Measurements from ENCODE around the gene NRXN3. TPM values are rescaled to one million over a fixed set of nuclear protein-coding genes. Genes with fewer than 3 reads are reported as not detected.

The NRXN3 gene
- total and polyA plus RNA-seq, 7 donors = 0.06 to 0.74 (median 0.15) TPM

GRCh38 chr14:78440356-78440894, 270.3 kb downstream of the NRXN3 start:
- H3K4me1 ChIP-seq = no peaks in the 10 kb centered on the region
- H3K36me3 ChIP-seq (ENCODE audit: insufficient read depth in 1 of 2, low read depth in 1 of 2) = no peaks in the 10 kb centered on the region
- TF ChIP-seq, protein P1, sequence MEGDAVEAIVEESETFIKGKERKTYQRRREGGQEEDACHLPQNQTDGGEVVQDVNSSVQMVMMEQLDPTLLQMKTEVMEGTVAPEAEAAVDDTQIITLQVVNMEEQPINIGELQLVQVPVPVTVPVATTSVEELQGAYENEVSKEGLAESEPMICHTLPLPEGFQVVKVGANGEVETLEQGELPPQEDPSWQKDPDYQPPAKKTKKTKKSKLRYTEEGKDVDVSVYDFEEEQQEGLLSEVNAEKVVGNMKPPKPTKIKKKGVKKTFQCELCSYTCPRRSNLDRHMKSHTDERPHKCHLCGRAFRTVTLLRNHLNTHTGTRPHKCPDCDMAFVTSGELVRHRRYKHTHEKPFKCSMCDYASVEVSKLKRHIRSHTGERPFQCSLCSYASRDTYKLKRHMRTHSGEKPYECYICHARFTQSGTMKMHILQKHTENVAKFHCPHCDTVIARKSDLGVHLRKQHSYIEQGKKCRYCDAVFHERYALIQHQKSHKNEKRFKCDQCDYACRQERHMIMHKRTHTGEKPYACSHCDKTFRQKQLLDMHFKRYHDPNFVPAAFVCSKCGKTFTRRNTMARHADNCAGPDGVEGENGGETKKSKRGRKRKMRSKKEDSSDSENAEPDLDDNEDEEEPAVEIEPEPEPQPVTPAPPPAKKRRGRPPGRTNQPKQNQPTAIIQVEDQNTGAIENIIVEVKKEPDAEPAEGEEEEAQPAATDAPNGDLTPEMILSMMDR (IDR thresholded peaks at IDR 0.05) = no peak
- no peaks in the 10 kb centered on the region for H3K27me3 ChIP-seq (ENCODE audit: insufficient read depth in 3 of 3, low read length in 2 of 3)
- H3K27ac ChIP-seq = no peak overlapping the region
- DNase-seq (no peak), ATAC-seq (no peak)
- WGBS, 3 donors = 30 to 39% (median 31%) methylated on average over 7 of the region's 7 CpGs
- intact Hi-C loops (cut with DNase I) = loop anchor here (10.0 kb wide), 2 partner anchors 154 to 394 kb away; no protein-coding TSS in a partner anchor
- no peak overlapping the region for H3K4me3 ChIP-seq
- H3K9me3 ChIP-seq = no peaks in the 10 kb centered on the region

DNA sequence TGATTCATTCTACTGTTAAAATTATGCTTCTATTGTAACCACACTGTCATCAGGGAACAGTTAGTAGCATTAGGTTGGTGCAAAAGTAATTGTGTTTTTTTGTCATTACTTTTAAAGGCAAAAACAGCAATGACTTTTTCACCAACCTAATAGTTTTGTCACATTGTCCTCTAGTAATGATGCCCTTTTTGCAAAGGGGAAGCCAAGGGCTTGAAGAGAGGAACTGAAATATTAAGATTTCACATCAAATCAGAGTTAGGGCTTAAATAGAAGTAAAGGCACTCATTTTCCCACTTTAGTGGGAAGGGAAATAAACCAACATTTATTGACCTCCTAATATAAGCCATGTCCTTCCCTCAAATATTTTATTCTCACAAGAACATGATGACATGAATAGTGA, 273.7 kb downstream of the NRXN3 start:
- Histone ChIP-seq H3K9me3 (no peaks in the 10 kb centered on the region), H3K27me3 (ENCODE audit: insufficient read depth in 3 of 3, low read length in 2 of 3) (no peaks in the 10 kb centered on the region), H3K4me1 (no peaks in the 10 kb centered on the region), H3K36me3 (ENCODE audit: insufficient read depth in 1 of 2, low read depth in 1 of 2) (no peaks in the 10 kb centered on the region), H3K4me3 (no peak overlapping the region), H3K27ac (no peak overlapping the region)
- ATAC-seq = no peak
- TF ChIP-seq, protein P1 (IDR thresholded peaks at IDR 0.05) = no peak
- DNase-seq = no peak
- intact Hi-C loops (cut with DNase I) = loop anchor here (10.0 kb wide), 2 partner anchors 151 to 391 kb away; no protein-coding TSS in a partner anchor

DNA sequence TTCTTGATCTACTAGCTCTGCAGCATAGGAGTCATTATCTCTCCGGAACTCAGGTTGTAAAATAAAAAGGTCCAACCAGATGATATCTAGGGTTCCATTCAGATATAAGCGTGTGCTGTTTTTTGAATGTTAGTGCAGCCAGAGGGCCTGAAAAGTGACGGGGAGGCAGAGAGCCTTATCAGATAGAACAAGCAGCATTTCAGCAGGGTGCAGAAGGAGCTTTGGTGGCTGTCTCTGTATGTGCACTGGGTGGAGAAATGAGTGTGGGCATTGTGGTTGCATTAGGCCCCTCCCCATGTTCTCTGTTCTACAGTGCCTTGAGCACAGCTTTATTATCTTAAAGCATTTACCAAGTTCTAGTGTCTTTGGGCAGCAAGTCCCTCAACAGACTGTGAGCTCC, 275.1 kb downstream of the NRXN3 start:
- no peaks in the 10 kb centered on the region for H3K4me1 ChIP-seq
- no peaks in the 10 kb centered on the region for H3K27me3 ChIP-seq (ENCODE audit: insufficient read depth in 3 of 3, low read length in 2 of 3)
- H3K27ac ChIP-seq = no peak overlapping the region
- DNase-seq = no peak
- 74 to 83% (median 76%) methylated on average over 3 of the region's 3 CpGs for WGBS, 3 donors
- H3K36me3 ChIP-seq (ENCODE audit: insufficient read depth in 1 of 2, low read depth in 1 of 2) = no peaks in the 10 kb centered on the region
- no peak overlapping the region for H3K4me3 ChIP-seq
- ATAC-seq = no peak
- TF ChIP-seq, protein P1 (IDR thresholded peaks at IDR 0.05) = no peak
- no peaks in the 10 kb centered on the region for H3K9me3 ChIP-seq
- intact Hi-C loops (cut with DNase I) = loop anchor here (5.0 to 10.0 kb wide), 3 partner anchors 150 to 390 kb away; no protein-coding TSS in a partner anchor

GRCh38 chr14:78446807-78447206, 276.6 kb downstream of the NRXN3 start:
- WGBS, 3 donors = 16 to 31% (median 26%) methylated on average over 3 of the region's 3 CpGs
- H3K27ac ChIP-seq = no peak overlapping the region
- TF ChIP-seq, protein P1 (IDR thresholded peaks at IDR 0.05) = no peak
- ATAC-seq = no peak
- no peaks in the 10 kb centered on the region for H3K36me3 ChIP-seq (ENCODE audit: insufficient read depth in 1 of 2, low read depth in 1 of 2)
- intact Hi-C loops (cut with DNase I) = loop anchor here (5.0 to 10.0 kb wide), 3 partner anchors 148 to 388 kb away; no protein-coding TSS in a partner anchor
- no peak overlapping the region for H3K4me3 ChIP-seq
- DNase-seq = no peak
- no peaks in the 10 kb centered on the region for H3K9me3 ChIP-seq
- no peaks in the 10 kb centered on the region for H3K27me3 ChIP-seq (ENCODE audit: insufficient read depth in 3 of 3, low read length in 2 of 3)
- H3K4me1 ChIP-seq = no peaks in the 10 kb centered on the region

All from psoas muscle (tissue), 8 donors.